PC-3 (cell line): ENCODE data around the gene LCAT. TPM values are rescaled to one million over a fixed set of nuclear protein-coding genes. Genes with fewer than 3 reads are reported as not detected.
"Not testable (repeated sequence)": the region's sequence is repeated elsewhere in the genome, so short reads cannot be mapped to it uniquely, and the experiment has no call there.

Source experiments
- ATAC-seq: fragments of 200-7000 bp; cut with Tn5 transposase; 2 replicates; pipeline ENCODE4 v1.9.1; 2020; ENCODE audit warnings: mild to moderate bottlenecking, moderate library complexity
- BruUV-seq: library from RNA; stranded (reverse); fragments of 400-500 nt; replicated peaks from 2 replicates; lab custom pipeline; 2021; lab: Mats Ljungman, UMichigan
- CTCF ChIA-PET: fragments of 300-600 bp; sonication (Branson Sonifier 250); formaldehyde crosslinking; loops from one replicate; lab custom pipeline; 2022; ENCODE audit warnings: antibody characterized with exemption; lab: Charles Lee
- POLR2A ChIA-PET: fragments of 300-600 bp; sonication (Branson Sonifier 250); formaldehyde crosslinking; loops from one replicate; lab custom pipeline; 2022; ENCODE audit warnings: antibody characterized with exemption; ENCODE audit not compliant: unreplicated experiment; lab: Charles Lee
- DNase-seq: peaks from one replicate; pipeline ENCODE4 v3.0.0-alpha.2; 2015
- H2AFZ ChIP-seq: fragments of 300-600 bp; sonication (generic); 2 replicates; pipeline ENCODE4 v1.6.0; 2016; ENCODE audit warnings: antibody characterized with exemption, low read length
- H3F3A ChIP-seq: fragments of 300-600 bp; sonication (generic); one replicate; pipeline ENCODE4 v1.6.0; 2017; ENCODE audit warnings: antibody characterized with exemption, low read length, control low read depth, mild to moderate bottlenecking; ENCODE audit not compliant: unreplicated experiment
- H3K27ac ChIP-seq: fragments of 300-600 bp; sonication (generic); 2 replicates; pipeline ENCODE4 v1.5.1; 2016; ENCODE audit warnings: mild to moderate bottlenecking, low read length
- H3K27me3 ChIP-seq: fragments of 300-600 bp; sonication (generic); 2 replicates; pipeline ENCODE4 v1.6.1; 2016; ENCODE audit warnings: low read length, mixed read lengths
- H3K36me3 ChIP-seq: fragments of 300-600 bp; sonication (generic); 2 replicates; pipeline ENCODE4 v1.6.1; 2016; ENCODE audit warnings: low read depth, mixed run types, low read length, mixed read lengths
- H3K4me1 ChIP-seq: fragments of 300-600 bp; sonication (generic); 2 replicates; pipeline ENCODE4 v1.5.1; 2016; ENCODE audit warnings: low read length; ENCODE audit not compliant: insufficient read depth
- H3K4me2 ChIP-seq: fragments of 300-600 bp; sonication (generic); 2 replicates; pipeline ENCODE4 v1.6.0; 2016; ENCODE audit warnings: low read length
- H3K4me3 ChIP-seq: fragments of 300-600 bp; sonication (generic); 2 replicates; pipeline ENCODE4 v1.5.1; 2016; ENCODE audit warnings: mild to moderate bottlenecking, low read length, mixed read lengths
- H3K79me2 ChIP-seq: fragments of 300-600 bp; sonication (generic); 2 replicates; pipeline ENCODE4 v1.6.1; 2017; ENCODE audit warnings: low read length, mixed read lengths
- H3K9ac ChIP-seq: fragments of 300-600 bp; sonication (generic); 2 replicates; pipeline ENCODE4 v1.6.0; 2016; ENCODE audit warnings: mild to moderate bottlenecking, low read length
- H3K9me2 ChIP-seq: fragments of 300-600 bp; sonication (generic); replicated peaks from 2 replicates; pipeline ENCODE4 v1.6.1; 2016; ENCODE audit warnings: mixed run types, low read length, mixed read lengths
- H3K9me3 ChIP-seq: fragments of 300-600 bp; sonication (generic); 2 replicates; pipeline ENCODE4 v1.6.1; 2016; ENCODE audit warnings: low read length, mixed read lengths
- H4K20me1 ChIP-seq: fragments of 300-600 bp; sonication (generic); 2 replicates; pipeline ENCODE4 v1.6.1; 2016; ENCODE audit warnings: low read length, mixed read lengths
- CTCF ChIP-seq: fragments of 300-600 bp; sonication (generic); conservative IDR thresholded peaks from 2 replicates; pipeline ENCODE4 v1.5.1; 2017; ENCODE audit warnings: antibody characterized with exemption, low read depth, mild to moderate bottlenecking, low read length
- EZH2 ChIP-seq: fragments of 300-600 bp; sonication (generic); IDR thresholded peaks from one replicate; pipeline ENCODE4 v1.6.1; 2017; ENCODE audit warnings: antibody characterized with exemption, mild to moderate bottlenecking, low read length; ENCODE audit not compliant: unreplicated experiment
- EZH2phosphoT487 ChIP-seq: fragments of 300-600 bp; sonication (generic); IDR thresholded peaks from 2 replicates; pipeline ENCODE4 v1.6.1; 2018; ENCODE audit warnings: mild to moderate bottlenecking, antibody characterized with exemption, low read length, borderline replicate concordance
- intact Hi-C: fragments of 100-400 bp; cut with micrococcal nuclease; formaldehyde crosslinking; loops from 2 replicates; pipeline ENCODE4 v1.9.0; 2023
- total RNA-seq: library from RNA; depleted of rRNA; stranded (reverse); fragments of >200 nt; gene quantifications from 2 replicates; pipeline ENCODE4 v1.2.3, GENCODE V29; 2014

The LCAT gene
- total RNA-seq, 1 experiment from 2014 or later: 3.2 TPM

- Histone ChIP-seq H3F3A (no peaks in the 10 kb centered on the region), H3K4me1 (0 out of 2 replicates have a peak, but pooled peaks cover 5% of the 10 kb centered on the region), H4K20me1 (no peaks in the 10 kb centered on the region), H3K27ac (no peak overlapping the region), H2AFZ (no peak overlapping the region), H3K9ac (no peak overlapping the region), H3K9me2 (no peaks in the 10 kb centered on the region), H3K79me2 (peaks cover 19% of the 10 kb centered on the region), H3K4me2 (no peak overlapping the region), H3K27me3 (no peaks in the 10 kb centered on the region), H3K9me3 (no peaks in the 10 kb centered on the region), H3K36me3 (no peaks in the 10 kb centered on the region), H3K4me3 (no peak overlapping the region)
- POLR2A ChIA-PET: no interaction called here
- intact Hi-C loops: no loop called here
- no peak for DNase-seq
- ATAC-seq: no peak
- CTCF ChIA-PET: no interaction called here
- no peak for TF ChIP-seq CTCF
- no peak for TF ChIP-seq EZH2
- no peak for TF ChIP-seq EZH2phosphoT487
- BruUV-seq: no TSS peak
These were observed 3.4 kb downstream of the LCAT start for GRCh38 chr16:67940446-67941089.

GRCh38 chr16:67939507-67940445 is 4.1 kb downstream of the LCAT start:
- ATAC-seq (no peak), DNase-seq (no peak)
- no peaks in the 10 kb centered on the region for H3F3A ChIP-seq
- H3K9me3 ChIP-seq: no peaks in the 10 kb centered on the region
- no peaks in the 10 kb centered on the region for H3K27me3 ChIP-seq
- H3K27ac ChIP-seq: no peak overlapping the region
- no TSS peak for BruUV-seq
- H3K36me3 ChIP-seq: no peaks in the 10 kb centered on the region
- 0 out of 2 replicates have a peak, but pooled peaks cover 5% of the 10 kb centered on the region for H3K4me1 ChIP-seq
- H2AFZ ChIP-seq: no peak overlapping the region
- no peak for TF ChIP-seq EZH2phosphoT487
- TF ChIP-seq CTCF: no peak
- no peak for TF ChIP-seq EZH2
- no peak overlapping the region for H3K9ac ChIP-seq
- peaks cover 21% of the 10 kb centered on the region for H3K79me2 ChIP-seq
- ChIA-PET POLR2A (no interaction called here), CTCF (no interaction called here)
- H3K4me2 ChIP-seq: no peak overlapping the region
- no peaks in the 10 kb centered on the region for H4K20me1 ChIP-seq
- intact Hi-C loops: no loop called here
- no peak overlapping the region for H3K4me3 ChIP-seq
- H3K9me2 ChIP-seq: no peaks in the 10 kb centered on the region

- H3K27ac ChIP-seq, intact Hi-C loops, BruUV-seq, POLR2A ChIA-PET, H3K4me2 ChIP-seq, H3K9ac ChIP-seq, ATAC-seq, H2AFZ ChIP-seq, H3K36me3 ChIP-seq, H4K20me1 ChIP-seq, H3K9me2 ChIP-seq, H3F3A ChIP-seq, DNase-seq, H3K4me3 ChIP-seq, H3K9me3 ChIP-seq, H3K27me3 ChIP-seq: not testable (repeated sequence)
- H3K79me2 ChIP-seq: peaks cover 31% of the 10 kb centered on the region
- H3K4me1 ChIP-seq: peaks cover 14% of the 10 kb centered on the region; the same call in 1 of the 2 replicates
- CTCF ChIA-PET: interaction anchor here (0.6 kb wide), 1 partner anchor 54 kb away, joined by 5 read pairs; no protein-coding TSS in a partner anchor
These were observed 6.2 kb downstream of the LCAT start for GRCh38 chr16:67937713-67938112.
